Fibroblast of skin of abdomen (primary cell): ENCODE measurements around the gene FAM170B. TPM values are rescaled to one million over a fixed set of nuclear protein-coding genes. Genes with fewer than 3 reads are reported as not detected.

Source experiments
- DNase-seq: peaks from one replicate; pipeline ENCODE4 v3.0.0-alpha.2; 2013
- polyA plus RNA-seq, 2 experiments: library from polyadenylated mRNA; unstranded; fragments of 120-200 nt; gene quantifications; one replicate each; pipeline ENCODE4 v1.2.1, GENCODE V29; 2013; ENCODE audit not compliant: insufficient read length in 2 of 2

FAM170B gene
- polyA plus RNA-seq (2013, experiment 1 of 2; ENCODE audit: insufficient read length): not detected
- not detected for polyA plus RNA-seq (2013, experiment 2 of 2; ENCODE audit: insufficient read length)

GRCh38 chr10:49133706-49134248, at the start of gene FAM170B:
Gene FAM170B, minus strand, starts transcription at chr10:49134021. Its CDS starts 103 bp downstream, at chr10:49133918.
- no peak for DNase-seq

- DNase-seq: no peak
Observed at GRCh38 chr10:49182776-49183175, 49.0 kb upstream of the FAM170B start.

DNA sequence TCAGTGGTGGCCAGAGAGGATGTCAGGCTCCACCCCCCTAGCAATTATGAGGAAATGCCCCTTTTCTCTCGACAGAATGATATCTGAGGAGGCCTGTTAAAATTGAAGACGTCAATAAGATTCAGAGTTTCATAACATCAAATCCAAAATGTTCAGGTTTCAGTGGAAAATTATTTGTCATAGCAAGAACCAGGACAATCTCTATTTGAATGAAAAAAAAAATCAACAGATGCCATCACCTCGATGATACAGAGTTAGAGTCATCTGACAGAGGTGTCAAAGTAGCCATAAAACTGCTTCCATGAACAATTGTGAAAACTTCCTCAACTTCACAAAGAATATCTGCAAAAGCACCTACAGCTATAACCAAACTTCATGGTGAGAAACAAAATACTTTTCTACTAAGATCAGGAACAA, 46.6 kb upstream of the FAM170B start:
- DNase-seq: no peak

GRCh38 chr10:49179699-49180443, 46.0 kb upstream of the FAM170B start:
- no peak for DNase-seq

- no peak for DNase-seq
Observed at GRCh38 chr10:49178489-49179471, 45.0 kb upstream of the FAM170B start.

GRCh38 chr10:49177391-49178355, 43.9 kb upstream of the FAM170B start:
- peak; percentile 87 for DNase-seq

GRCh38 chr10:49176310-49177268, 42.8 kb upstream of the FAM170B start:
- no peak for DNase-seq

- DNase-seq: no peak
Observed at GRCh38 chr10:49175587-49176309, 41.9 kb upstream of the FAM170B start.

GRCh38 chr10:49174926-49175500, 41.2 kb upstream of the FAM170B start:
- DNase-seq: no peak

- no peak for DNase-seq
Observed at GRCh38 chr10:49174261-49174925, 40.6 kb upstream of the FAM170B start.

- DNase-seq: no peak
Observed at GRCh38 chr10:49173853-49174252, 40.0 kb upstream of the FAM170B start.

DNA sequence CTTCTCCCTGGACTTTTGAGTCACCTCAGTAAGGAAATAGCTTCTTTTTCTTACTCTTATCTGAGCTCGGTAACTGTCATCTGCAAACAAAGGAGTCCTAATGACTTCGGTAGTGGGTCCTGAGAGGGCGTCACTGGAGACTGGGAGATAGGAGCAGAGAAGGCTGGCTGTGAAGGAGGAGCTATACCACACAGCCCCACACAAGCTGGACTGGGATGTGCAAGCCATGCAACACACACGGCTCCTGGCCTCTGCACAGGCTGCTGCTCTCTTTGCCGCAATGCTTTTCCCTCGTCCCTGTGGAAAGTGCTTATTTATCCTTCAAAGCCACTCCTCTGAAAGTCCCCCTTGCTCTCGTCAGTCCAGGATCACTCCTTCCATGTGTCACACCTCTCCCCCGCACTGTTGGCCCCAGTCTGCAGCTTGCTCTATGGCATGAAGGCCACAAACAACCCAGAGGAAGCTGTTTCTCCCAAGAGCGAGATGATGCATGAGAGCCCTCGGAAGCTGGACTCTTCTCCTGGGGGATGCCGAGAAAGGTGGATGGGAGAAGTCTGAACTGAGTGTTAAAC, 39.5 kb upstream of the FAM170B start:
- no peak for DNase-seq

DNA sequence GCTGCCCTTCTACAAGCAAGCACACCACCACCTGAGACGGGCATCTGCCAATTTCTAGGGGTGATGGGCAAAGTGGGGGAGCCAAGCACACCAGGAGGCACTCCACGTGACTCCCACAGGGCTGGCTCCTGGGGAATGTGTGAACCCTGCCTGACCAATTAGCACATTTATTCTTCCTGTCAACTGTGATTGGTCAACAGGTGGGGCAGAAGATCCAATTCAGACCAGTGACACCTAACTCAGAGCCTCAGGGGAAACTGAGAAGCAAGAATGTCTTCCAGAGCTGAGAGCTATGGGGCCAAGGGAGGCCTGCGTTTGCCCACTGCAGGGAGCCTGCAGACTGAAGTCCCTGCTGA, 38.9 kb upstream of the FAM170B start:
- DNase-seq: no peak

GRCh38 chr10:49172061-49172776, 38.4 kb upstream of the FAM170B start:
- no peak for DNase-seq

- no peak for DNase-seq
Observed at GRCh38 chr10:49171326-49172060, 37.7 kb upstream of the FAM170B start.

- no peak for DNase-seq
Observed at GRCh38 chr10:49170632-49171325, 37.0 kb upstream of the FAM170B start.

- DNase-seq: no peak
Observed at GRCh38 chr10:49169776-49170175, 36.0 kb upstream of the FAM170B start.
